CD4-positive, alpha-beta T cell treated with Interleukin-17A for 1 hour (primary cell): ENCODE measurements around the gene LANCL1.
A peak's percentile ranks its signal among the peaks of the same experiment; 100 is the strongest.

Experiments
- DNase-seq: peaks from one replicate; pipeline ENCODE4 v3.0.0-alpha.2; 2020

The LANCL1 gene, protein sequence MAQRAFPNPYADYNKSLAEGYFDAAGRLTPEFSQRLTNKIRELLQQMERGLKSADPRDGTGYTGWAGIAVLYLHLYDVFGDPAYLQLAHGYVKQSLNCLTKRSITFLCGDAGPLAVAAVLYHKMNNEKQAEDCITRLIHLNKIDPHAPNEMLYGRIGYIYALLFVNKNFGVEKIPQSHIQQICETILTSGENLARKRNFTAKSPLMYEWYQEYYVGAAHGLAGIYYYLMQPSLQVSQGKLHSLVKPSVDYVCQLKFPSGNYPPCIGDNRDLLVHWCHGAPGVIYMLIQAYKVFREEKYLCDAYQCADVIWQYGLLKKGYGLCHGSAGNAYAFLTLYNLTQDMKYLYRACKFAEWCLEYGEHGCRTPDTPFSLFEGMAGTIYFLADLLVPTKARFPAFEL

GRCh38 chr2:210476194-210477128 is at the start of gene LANCL1:
LANCL1 (minus strand) TSS chr2:210476759; CDS start chr2:210476396, 363 bp downstream.
- peak; percentile 90 for DNase-seq

- DNase-seq: no peak
These were observed 48.0 kb upstream of the LANCL1 start for GRCh38 chr2:210524533-210524932.

- DNase-seq: no peak
These were observed 47.2 kb upstream of the LANCL1 start for GRCh38 chr2:210523650-210524289.

DNA sequence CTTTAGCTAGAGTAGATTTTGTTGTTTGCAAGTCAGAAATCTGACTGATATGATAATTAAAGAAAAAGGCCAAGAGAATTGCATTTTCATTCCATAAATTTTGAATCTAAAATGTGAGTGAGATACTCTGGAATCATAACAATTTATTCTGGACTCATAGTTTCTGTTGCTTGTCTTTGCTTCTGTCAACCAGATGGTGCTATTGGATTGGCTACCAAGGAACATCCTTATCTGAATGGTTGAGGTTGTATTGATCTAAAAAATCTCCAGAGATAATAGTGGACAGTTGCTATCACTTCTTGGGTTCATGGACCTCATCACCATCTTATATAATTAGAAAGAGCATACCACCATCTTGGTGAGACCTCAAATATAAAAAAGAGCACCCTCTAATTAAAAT is 45.8 kb upstream of the LANCL1 start:
- DNase-seq: no peak

DNA sequence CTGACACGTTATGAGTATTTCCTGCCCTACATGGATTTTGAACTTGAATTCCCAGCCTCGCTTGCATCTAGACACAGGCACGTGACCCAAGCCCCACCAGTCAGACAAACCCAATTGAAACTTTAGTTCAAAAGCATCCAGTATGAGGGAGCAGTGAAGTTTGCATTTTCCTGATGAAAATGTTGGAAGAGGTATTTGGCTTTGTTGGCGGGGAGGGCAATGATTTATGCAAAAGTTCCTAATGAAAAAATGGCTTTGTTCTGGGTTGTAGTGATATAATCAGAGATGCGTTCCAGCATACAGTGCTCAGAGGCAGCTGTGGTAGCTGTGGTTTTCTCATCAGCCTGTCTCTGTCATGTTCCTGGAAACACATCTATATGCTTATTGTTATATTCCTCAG is 43.0 kb upstream of the LANCL1 start:
- DNase-seq: no peak

DNA sequence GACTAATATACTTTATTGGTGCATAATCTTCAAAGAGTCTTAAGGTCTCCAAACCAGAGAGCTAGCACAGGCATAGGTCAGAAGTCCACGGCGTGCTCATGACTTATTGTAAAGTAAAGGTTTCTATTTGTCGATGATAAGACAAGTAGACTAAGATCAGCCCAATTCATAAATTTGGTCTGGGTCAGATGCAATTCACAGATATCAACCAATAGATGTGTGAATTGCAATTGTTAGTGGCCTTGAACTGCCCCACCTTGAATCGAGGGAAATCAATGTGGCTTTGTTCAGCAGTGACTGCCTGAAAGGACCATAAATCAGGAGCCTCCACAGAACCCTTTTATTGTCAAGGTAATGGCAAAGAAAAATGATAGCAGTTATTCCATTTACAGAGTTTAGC is 40.7 kb upstream of the LANCL1 start:
- no peak for DNase-seq

GRCh38 chr2:210515911-210516310 is 39.4 kb upstream of the LANCL1 start:
- DNase-seq: no peak

DNA sequence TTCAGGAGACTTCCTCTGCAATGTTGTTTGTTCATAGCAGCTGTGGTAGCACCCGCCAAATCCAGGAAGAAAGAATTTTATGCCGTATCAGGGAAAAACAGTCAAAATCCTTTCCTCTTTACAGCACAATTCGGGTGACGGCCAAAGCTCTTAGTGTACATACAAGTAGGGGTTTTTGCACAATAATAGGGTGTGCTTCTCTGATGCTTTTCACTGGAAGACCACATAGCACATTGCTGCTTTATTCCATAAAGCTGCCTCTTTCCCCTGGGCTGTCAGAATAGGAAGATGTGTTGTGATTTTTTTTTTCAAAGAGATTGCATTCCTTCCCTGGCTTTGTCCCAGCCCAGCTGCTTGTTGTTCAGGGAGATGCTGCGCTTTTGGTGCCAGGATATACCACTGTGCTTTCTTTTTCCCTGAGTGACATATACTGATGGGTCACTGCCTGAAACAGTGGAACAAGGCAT is 27.2 kb upstream of the LANCL1 start:
- DNase-seq: no peak

DNA sequence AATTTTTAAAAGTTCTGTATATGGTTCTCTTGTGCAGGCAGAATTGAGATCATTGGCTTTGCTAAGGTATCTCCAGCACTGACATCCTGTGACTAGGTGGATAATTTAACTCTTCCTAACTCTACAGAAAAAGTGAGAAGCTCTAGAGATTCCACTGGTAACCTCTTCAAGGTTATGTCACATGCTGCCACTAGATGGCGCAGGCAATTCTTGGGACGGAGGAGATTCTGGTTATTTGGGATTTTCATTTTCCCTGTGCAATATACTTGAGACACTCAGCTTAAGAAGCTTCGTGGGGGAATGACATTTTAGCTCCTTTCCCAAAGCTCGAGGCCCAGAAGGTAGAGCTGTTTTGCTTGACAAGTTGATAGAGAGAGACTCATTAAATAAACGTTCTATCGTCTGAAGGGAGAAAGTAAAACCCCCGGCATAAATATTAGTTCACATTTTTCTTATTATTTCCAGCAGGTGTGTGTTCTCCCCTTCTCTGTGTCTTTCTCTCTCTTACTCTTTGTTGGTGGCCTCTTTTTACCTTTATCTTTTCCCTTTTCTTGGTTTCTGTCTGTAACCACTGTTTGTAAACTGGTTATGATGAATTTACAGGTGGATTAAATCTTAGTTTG is 26.6 kb upstream of the LANCL1 start:
- peak; percentile 19 for DNase-seq

DNA sequence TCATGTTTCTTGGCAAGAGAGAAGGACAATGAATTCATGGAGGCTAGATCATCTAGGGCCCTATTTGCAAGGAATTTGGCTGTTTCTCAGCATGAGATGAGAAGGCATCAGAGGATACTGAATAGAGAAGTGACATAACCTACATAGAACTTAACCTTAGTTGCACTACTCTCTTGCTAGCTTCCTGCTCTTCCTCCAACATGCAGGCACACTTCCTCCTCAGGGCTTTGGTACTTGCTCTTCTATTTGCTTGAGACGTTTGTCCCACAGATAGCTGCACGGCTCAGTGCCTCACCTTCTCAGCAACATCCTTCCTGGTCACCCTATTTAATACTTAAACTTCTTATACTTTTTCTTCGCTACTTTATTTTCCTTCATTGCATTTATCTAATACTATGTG is 20.0 kb upstream of the LANCL1 start:
- no peak for DNase-seq

GRCh38 chr2:210493528-210493927 is 17.0 kb upstream of the LANCL1 start:
- no peak for DNase-seq

DNA sequence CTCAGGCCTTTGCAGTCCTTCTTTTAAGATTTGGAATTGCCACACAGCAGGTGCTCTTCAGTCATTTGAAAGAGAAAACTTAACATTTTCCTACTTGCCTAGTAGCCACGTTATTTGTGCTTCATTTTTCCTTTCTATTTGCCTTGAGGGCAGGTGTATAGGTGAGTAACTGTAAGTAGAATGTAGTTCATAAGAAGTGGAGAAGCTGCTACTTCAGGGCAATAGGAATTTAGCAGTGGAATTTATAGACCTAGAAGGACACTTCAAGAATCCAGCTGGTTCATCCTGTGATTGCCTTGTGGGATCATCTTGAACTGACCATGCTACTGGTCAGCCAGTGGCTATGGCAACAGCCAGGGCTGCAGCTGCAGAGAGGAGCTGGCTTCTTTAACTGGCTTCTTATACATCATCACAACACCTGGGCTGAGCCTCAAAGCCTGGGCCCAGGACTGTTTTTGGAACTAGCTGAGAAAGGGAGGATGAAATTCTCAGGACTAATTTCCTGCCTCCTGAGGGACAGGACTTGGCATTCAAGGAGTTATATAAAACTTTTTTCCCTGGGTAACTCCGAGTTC is 5.1 kb upstream of the LANCL1 start:
- no peak for DNase-seq

- no peak for DNase-seq
These were observed 4.2 kb upstream of the LANCL1 start for GRCh38 chr2:210480764-210481163.

DNA sequence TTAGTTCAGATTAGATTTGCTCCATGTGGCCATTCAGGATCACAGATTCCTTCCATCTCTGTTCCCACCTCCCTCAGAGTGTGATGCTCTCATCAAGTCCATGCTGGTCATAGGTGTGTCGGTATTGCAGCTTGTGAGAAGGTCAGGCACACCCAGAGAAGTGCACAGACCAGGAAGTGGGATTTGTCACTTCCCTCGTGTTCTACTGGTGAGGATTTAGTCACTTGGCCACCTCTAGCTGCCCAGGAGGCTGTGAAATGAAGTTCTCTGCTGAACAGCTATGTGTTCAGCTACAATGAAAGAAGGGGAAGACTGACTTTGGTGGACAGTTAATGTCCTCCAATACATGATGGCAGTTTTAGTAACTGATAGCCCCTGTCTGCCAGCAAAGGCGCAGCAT is 3.5 kb upstream of the LANCL1 start:
- no peak for DNase-seq

DNA sequence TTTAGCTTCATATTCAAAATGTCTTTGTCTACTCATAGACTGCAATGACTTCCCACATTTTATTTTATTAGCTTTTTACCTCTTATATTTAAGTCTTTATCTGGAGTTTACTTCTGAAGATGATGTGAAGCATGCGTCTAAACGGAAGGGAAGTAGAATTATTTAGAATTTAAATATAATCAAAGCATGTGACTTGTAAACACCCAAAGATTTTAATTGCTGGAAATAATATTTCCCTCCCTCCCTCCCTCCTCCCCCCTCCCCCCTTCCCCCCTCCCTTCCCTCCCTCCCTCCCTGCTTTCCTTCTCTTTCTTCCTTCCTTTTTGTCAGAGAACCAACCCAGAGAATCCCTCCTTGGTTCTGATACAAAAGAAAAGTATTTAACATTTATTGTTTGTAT is 2.1 kb upstream of the LANCL1 start:
- DNase-seq: no peak

- peak; percentile 20 for DNase-seq
These were observed 937 bp upstream of the LANCL1 start for GRCh38 chr2:210477496-210477895.

DNA sequence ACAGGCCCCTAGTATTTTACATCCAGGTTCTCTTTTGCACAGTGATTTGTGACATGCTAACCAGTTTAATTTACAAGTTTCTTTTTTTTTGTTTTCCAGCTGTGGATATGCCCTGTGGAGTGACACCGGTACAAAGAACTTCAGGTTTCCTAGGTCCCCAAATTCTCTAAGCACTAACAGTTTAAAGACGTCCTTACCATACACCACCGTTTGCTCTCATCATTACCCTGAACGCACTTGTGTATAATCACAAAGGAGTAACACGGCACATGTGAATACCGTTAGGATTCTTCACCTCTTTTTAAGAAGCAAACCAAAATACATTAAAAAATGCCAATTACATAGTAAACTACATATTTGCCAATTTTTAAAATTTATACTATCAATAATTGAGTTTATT is 853 bp downstream of the LANCL1 start:
- peak; percentile 11 for DNase-seq

DNA sequence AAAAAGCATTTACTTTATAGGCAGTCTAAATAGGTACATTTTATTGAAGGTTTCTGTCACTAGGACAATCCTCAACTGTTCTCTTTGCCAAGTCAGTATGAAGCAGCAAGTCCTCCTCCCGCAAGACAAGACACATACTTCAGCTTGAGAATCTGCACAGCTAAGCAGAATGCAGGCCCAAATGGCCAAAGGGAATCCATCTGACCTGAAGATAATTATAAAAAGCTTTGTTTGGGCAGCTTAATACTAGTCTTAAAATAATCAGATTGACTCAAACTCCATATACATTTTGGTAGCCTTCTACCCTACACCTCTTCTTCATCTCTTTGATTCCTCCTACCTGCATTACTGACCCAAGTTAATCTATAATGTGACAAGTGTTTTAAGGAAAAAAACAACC is 1.8 kb downstream of the LANCL1 start:
- DNase-seq: no peak

GRCh38 chr2:210461401-210461800 is 15.2 kb downstream of the LANCL1 start:
- DNase-seq: no peak

GRCh38 chr2:210460322-210461227 is 16.0 kb downstream of the LANCL1 start:
- DNase-seq: no peak

- DNase-seq: no peak
These were observed 16.7 kb downstream of the LANCL1 start for GRCh38 chr2:210459880-210460279.
